GM19452 (cell line): Measurements from ENCODE around the gene ALDH5A1.

Source experiments
- ATAC-seq: cut with Tn5 transposase; IDR thresholded peaks from one replicate; pipeline ENCODE4 v1.9.1; 2021; ENCODE audit not compliant: unreplicated experiment

Gene ALDH5A1

GRCh38 chr6:24565196-24565595 lies 70.4 kb downstream of the ALDH5A1 start:
- no peak for ATAC-seq

- no peak for ATAC-seq
Measured at GRCh38 chr6:24566020-24566767, 71.4 kb downstream of the ALDH5A1 start.

- no peak for ATAC-seq
Measured at GRCh38 chr6:24568683-24569082, 73.9 kb downstream of the ALDH5A1 start.

- no peak for ATAC-seq
Measured at GRCh38 chr6:24569811-24570210, 75.0 kb downstream of the ALDH5A1 start.

GRCh38 chr6:24571361-24571760 lies 76.6 kb downstream of the ALDH5A1 start:
- no peak for ATAC-seq

- ATAC-seq, result peak; percentile 72
Measured at GRCh38 chr6:24574809-24575208, 80.0 kb downstream of the ALDH5A1 start.

- no peak for ATAC-seq
Measured at GRCh38 chr6:24576447-24576846, 81.7 kb downstream of the ALDH5A1 start.

- ATAC-seq, result no peak
Measured at GRCh38 chr6:24581084-24581669, 86.4 kb downstream of the ALDH5A1 start.

- ATAC-seq, result peak; percentile 70
Measured at GRCh38 chr6:24583463-24584381, 89.0 kb downstream of the ALDH5A1 start.

GRCh38 chr6:24584382-24584720 lies 89.6 kb downstream of the ALDH5A1 start:
- no peak for ATAC-seq
